ENCODE data around the gene ZBTB20.

GRCh38 chr3:114344492-114344891, 802.6 kb downstream of the ZBTB20 start:
- TF ChIP-seq EZH2 (IDR thresholded peaks at IDR 0.05; ENCODE audit: low read length, unreplicated experiment), result no peak
- TF ChIP-seq CTCF (conservative IDR thresholded peaks at IDR 0.05; ENCODE audit: low read depth, low read length), result no peak

Data from PC-3 (cell line).